Measurements from ENCODE around the gene ADAP1.
"Not testable (repeated sequence)": the region's sequence is repeated elsewhere in the genome, so short reads cannot be mapped to it uniquely, and the experiment has no call there.

Gene ADAP1

DNA sequence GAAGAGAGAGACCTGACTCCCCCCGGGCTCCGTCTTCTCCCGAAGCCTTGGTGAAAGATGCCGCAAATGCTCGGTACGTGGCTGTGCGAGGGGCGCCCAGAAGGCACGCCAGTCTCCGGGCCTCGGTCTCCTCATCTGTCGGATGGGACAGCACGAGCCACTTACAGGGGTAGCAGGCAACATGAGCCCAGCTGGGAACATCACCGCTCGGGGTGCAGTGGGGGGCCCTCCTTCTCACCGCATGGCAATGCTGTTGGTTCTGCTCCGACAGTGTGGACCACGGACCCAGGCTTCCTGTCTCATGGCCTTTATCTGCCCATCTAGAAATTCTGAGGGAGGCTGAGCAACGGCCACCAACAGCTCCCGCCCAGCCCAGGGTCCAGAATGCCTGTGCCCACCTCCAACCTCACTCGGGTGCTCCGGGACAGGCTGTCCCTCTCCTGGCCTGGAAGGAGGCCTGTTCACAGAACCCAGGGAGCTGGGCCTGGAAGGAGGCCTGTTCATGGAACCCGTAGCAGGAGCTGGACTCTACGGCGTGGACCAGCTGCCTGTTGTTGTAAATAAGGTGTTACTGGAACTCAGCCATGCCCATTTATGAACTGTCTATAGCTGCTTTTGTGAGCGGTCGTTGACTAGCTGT, 15.8 kb downstream of the ADAP1 start:
- DNase-seq (ENCODE audit: low read depth): no peak

DNA sequence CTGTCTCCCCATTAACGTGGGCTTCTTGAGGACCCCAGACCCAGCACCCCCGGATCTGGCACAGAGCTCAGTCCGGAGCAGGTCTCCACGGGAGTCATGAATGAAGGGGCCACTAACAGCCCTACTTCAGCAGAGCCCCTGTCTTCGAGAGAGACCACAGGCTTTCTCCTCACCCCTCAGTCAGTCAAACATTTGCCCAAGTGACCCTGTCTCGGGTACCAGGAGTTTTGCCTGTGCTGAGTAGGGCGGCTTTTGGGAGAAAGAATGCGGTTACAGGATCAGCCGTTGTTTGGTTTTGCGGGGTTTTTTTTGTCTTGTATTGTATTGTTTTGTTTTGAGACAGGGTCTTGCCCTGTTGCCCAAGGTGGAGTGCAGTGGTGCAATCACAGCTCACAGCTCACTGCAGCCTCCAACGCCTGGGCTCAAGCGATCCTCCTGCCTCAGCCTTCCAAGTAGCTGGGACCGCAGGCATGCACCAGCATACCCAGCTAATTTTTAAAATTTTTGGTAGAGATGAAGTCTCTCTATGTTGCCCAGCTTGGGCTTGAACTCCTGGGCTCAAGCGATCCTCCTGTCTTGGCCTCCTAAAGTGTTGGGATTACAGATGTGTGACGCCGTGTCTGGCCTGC, 16.5 kb downstream of the ADAP1 start:
- DNase-seq (ENCODE audit: low read depth): no peak

DNA sequence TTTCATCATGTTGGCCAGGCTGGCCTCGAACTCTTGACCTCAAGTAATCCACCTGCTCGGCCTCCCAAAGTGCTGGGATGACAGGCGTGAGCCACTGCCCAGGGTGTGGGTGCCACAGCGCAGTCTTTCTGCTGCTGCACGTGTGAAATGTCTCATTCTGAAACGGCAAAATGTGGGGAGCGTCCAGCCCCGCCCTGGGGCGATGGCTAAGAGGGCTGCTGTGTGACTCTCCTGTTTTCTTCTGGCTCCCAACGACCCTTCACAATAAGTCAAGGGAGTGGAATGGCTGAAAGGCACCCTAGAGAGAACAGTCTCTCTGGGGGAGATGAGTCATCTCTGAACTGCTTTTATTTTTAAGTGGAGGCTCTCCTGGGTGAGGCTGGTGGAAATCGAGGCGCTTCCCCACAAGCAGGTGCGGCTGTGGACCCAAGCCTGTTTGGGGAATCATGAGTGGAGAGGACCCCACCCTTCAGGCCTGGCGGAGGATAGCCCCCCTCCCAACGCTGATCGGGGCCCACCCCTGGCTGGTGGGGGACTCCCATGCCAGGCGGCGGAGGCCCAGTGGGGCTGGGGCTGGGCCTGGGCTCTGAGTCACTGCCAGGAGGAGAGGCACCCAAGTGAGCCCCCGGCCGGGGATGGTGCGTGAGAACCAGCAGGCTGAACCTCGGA, 18.0 kb downstream of the ADAP1 start:
- DNase-seq (ENCODE audit: low read depth): no peak

DNA sequence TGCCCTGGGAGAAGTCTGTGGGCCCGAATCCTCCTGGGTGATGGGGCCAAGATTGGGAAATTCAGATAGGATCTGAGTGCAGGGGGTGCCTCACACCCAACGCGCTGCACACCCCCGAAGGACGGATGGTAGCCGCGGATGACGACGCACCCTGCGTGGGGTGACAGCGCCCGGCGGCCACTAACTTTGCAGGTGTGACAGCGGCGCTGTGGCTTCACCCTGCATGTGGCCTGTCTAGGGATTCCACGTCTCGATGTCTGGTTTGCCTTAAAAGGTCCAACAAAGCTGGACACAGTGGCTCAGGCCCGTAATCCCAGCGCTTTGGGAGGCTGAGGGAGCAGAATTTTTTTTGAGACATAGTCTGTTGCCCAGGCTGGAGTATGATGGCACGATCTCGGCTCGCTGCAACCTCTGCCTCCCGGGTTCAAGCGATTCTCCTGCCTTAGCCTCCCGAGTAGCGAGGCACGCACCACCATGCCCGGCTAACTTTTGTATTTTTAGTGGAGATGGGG, 18.6 kb downstream of the ADAP1 start:
- DNase-seq (ENCODE audit: low read depth): no peak

DNA sequence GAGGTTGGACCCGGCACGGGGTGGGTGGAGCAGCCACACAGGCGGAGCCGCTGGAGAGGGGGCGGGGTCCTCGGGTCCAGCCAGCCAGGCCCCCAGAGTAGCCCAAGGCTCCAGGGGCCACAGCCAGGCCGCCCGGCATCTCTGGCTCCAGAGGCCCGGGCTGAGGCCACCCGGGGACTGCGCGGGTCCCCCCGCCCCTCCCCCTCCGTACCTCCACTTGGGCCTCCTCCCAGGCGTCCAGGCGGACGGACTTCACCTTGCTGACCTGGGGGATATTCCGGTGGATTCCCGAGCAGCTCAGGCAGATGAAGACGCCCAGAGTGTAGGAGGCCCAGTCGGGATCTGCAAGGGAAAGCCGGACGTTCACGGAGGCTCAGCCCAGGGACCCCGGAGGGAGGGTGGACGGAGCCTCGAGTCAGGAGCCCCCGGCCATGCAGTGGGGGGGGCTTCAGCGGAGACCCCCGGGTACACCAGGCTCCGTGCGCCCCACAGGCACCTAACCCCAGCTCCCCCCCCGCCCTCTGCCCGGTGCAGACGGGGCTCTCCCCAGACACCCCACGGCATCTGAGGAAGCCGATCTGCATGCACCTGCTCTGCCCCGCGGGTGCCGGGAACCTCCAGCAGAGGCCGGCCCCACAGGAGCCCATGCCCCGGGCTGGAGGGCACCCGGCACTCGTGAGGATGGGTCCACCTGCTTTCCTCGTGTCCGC, 19.2 kb downstream of the ADAP1 start:
- no peak for DNase-seq (ENCODE audit: low read depth)

DNA sequence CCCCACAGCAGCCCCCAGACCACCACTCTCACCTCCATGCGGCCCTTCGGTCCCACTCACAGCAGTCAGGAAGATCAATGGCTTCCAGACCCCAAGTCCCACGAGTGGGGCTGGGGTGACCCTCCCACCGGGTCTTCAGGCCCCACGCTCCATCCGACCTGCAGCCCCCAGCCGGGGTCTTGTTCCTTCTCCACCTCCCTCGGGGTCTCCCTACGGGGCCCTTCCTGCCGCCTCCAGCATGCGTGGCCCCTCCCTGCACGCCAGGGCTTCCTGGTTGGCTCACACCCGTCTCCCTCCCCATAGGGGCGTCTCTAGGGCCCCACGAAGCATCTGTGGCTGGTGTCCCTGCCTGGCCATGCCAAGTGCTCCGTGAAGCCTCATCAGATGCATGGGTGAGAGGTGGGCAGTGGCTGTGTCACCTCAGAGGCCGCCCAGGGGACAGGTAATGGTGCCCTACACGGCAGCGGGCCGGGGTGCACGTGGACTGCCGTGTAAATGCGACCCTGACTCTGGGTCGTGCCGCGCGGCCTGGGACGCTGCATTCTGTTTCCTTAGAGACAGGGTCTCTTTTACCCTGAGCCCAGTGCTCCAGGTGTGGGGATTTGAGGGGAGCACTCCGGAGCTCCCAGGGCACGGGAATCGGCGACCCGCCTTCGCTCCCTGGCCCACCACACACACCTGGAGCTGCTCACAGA, 19.9 kb downstream of the ADAP1 start:
- DNase-seq (ENCODE audit: low read depth): no peak

DNA sequence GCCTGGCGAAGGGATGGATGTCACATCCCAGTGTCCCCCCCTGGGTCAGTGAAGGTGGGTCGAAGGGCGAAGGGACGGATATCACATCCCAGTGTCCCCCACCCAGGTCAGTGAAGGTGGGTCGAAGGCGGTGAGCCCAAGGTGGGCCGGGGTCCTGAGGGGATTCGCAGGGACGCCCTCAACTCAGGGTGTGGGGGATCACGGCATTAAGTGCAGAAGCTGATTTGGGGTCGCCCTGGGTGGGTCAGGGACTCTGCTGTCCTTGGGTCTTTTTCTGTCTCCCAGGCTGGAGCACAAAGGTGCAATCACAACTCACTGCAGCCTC, 21.9 kb downstream of the ADAP1 start:
- no peak for DNase-seq (ENCODE audit: low read depth)

DNA sequence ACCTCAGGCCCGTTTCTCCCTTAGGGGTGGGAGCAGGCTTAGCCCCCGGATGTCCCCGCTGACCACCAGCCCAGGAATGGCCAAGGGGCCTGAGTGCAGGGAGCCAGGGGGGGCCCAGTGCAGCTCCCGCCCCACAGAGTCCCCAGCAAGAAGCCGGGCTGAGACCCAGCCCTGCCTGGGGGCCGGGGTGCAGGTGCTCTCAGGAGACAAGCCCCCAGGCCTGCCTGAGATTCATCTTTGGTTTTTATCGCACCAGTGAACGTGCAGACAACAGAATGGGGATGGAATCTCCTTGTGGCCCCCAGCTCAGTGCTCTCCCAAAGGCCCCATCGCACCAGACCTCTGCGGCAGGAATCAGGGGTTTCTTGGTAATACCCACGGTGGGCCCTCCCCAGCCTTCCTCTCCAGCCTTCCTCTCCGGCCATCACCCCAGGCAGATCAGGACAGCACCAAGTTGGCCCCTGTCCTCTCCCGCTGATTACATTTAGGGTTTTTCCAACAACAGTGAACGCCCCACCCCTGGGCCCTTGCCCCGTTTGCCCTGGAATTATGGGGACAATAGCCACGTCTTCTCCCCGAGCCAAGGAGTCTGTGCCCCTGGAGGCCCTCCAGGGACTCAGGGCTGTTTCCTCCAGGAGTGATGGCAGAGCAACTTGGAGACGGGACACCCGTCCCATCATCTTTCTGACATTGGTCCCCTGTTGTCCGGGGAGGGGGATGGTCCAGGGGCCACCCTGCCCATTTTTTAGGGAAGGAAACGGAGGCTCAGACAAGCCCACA, 22.4 kb downstream of the ADAP1 start:
- no peak for DNase-seq (ENCODE audit: low read depth)

DNA sequence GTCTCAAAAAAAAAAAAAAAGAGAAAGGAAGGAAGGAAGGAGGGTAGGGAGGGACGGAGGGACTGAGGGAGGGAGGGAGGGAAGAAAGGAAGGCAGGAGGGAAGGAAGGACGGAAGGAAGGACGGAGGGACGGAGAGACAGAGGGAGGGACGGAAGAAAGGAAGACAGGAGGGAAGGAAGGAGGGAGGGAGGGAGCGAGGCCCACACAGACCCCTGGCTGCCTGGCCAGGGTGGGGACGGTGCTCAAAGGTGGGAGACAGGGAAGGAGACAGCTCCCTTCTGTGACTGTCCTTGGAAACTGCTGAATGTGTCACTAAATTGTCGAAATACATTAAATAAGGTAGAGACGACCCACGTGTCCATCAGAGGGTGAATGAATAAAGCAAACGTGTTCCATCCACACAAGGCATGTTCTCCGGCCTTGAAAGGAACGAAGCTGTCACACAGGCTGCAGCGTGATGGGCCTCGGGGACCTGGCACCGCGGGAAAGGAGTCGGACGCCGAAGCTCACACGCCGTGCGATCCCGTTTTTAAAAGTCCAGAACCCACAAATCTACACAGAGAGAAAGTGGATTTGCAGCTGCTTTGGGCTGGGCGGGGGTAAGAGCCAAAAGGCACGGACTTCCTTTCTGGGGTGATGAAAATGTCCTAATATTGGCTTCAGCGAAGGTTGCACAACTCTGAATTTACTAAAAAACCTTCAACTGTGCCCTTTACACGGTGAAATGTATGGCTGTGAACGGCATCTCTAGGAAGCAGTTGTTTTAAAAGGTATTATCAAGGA, 23.3 kb downstream of the ADAP1 start:
- no peak for DNase-seq (ENCODE audit: low read depth)

DNA sequence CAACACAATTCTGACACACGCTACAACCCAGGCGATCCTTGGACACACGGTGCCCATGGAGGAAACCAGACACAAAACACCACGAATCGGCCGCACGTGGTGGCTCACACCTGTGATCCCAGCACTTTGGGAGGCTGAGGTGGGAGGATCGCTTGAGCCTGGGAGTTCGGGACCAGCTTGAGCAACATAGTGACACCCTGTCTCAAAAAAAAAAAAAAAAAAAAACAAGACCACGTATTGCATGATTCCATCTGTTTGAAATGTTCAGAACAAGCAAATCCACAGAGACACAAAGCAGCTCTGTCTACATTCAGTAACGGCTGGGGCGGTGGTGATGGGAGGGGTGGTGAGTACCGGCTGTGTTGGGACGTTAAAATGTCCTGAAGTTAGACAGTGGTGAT, 25.2 kb downstream of the ADAP1 start:
- no peak for DNase-seq (ENCODE audit: low read depth)

DNA sequence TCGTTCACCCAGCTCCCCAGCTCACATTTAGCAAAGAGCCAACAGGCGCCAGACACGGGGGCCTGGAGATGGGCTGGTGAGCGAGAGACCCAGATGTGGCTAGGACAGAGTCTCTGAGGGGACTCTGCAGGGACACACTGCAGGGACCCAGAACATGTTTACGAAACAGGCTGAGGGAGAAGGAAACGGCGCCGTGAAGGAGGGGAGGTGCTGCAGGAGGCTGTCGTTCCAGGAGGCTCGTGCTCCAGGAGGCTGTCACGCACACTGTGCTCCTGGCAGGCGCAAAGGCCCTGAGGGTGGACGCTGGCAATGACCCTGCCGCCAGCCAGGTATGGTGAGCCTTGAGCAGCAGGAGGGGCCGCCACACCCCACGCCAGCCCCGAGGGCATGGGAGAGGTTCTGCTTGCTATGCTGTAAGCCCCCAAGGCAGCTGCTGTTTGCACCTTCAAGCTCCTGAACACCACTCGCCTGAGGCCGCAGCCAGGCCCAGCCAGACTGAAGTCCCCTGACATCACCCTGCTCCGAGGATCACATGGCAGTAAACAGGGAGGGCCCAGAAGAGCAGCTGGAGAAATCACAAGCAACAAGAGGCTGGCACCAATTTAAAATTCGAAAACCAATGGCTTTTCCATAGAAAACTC, 27.3 kb downstream of the ADAP1 start:
- no peak for DNase-seq (ENCODE audit: low read depth)

DNA sequence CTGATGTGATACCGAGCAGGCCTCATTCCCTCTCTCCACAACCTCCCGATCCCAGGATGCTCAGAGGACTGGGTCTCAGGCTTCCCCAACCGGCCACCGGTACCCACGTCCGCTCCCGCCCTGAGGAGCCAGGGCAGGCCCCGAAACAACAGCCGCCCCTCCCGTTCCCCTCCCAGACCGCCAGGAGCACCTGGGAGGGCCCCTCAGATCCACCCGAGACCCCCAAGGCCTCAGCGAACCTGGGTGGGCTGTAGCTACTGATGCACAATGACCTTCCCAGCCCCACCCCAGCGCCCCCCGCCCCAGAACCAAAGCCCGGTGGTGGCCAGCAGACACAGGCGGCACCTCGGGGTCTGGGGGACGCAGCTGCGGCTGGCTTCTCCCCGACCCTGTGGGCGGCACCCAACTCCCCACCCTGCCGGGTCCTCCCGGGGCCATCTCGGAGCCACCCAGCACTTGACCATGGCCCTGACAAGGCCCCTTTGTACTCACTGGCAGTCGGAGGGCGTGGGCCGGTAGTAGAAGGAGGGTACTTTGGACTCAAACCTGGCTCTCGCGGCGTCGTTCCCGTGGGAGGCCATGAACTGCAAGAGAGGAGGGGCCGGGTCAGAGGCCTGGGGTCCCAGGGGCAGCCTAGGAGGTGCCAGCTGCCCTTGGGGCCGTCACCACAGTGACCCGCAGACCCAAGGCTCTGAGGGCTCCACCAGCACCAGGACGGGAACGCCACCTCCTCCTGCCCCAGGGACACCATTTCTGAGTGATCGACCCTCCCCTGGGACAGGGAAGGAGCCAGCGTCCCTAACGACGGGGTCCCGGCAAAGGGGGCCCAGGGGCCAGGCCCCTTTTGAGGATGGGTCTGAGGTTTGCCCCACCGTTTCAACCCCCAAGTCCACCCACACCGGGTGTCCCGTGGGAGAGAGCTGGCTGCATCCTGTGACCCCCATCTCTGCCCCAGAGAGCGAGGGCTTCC, 28.1 kb downstream of the ADAP1 start:
- no peak for DNase-seq (ENCODE audit: low read depth)

DNA sequence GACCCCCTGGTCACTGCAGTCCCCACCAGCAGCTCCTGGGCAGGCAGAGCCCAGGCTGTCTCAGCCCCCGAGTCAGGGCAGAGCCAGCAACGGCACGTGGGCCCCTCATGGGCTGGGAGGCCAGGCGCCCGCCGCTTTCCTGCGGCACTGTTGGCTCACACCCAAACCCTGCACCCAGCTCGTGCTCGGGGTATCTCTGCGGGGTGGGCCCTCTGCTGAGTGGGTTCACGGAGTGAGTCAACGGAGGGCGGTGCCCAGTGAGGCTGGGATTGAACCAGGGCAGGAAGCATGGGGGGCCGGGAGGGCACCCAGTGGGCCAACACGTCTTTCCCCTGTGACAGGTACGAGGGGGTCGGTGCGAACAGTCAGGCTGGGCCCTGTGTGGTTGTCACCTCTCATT, 28.9 kb downstream of the ADAP1 start:
- DNase-seq (ENCODE audit: low read depth): peak; percentile 75

DNA sequence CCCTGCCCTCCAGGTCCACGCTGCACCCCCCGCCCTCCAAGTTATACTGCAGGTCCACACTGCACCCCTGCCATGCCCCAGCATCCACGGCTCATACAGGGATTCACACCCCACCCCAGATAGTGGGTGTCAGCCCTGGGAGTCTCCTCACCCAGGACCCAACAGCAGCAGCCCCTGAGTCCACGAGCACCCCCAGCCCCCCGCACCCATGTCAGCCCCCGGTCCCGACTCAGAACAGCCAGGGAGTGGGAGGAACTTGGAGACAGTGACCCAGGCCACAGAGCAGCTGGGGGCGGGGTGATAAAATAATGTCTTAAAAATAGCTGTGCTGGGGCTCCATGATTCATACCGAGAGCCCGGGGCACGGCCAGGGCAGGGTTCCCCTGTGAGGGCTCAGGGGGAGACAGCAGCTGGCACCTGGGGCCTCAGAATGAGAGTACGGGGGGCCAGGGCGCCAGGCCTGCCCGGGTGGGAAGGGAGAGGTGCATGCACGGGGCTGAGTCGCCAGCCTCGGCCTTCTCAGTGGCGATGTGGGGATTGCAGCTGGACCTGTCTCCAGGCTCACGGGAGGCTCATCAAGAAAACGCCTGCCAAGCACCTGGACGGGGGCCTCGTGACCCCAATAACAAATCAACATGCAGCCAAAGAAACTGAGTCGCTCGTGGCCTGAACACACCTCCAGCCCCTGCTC, 29.8 kb downstream of the ADAP1 start:
- no peak for DNase-seq (ENCODE audit: low read depth)

DNA sequence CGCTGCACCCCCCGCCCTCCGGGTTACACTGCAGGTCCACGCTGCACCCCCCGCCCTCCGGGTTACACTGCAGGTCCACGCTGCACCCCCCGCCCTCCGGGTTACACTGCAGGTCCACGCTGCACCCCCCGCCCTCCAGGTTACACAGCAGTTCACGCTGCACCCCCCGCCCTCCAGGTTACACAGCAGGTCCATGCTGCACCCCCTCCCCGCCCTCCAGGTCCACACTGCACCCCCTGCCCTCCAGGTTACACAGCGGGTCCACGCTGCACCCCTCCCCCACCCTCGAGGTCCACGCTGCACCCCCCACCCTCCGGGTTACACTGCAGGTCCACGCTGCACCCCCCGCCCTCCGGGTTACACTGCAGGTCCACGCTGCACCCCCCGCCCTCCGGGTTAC, 30.4 kb downstream of the ADAP1 start:
- DNase-seq (ENCODE audit: low read depth): not testable (repeated sequence)

DNA sequence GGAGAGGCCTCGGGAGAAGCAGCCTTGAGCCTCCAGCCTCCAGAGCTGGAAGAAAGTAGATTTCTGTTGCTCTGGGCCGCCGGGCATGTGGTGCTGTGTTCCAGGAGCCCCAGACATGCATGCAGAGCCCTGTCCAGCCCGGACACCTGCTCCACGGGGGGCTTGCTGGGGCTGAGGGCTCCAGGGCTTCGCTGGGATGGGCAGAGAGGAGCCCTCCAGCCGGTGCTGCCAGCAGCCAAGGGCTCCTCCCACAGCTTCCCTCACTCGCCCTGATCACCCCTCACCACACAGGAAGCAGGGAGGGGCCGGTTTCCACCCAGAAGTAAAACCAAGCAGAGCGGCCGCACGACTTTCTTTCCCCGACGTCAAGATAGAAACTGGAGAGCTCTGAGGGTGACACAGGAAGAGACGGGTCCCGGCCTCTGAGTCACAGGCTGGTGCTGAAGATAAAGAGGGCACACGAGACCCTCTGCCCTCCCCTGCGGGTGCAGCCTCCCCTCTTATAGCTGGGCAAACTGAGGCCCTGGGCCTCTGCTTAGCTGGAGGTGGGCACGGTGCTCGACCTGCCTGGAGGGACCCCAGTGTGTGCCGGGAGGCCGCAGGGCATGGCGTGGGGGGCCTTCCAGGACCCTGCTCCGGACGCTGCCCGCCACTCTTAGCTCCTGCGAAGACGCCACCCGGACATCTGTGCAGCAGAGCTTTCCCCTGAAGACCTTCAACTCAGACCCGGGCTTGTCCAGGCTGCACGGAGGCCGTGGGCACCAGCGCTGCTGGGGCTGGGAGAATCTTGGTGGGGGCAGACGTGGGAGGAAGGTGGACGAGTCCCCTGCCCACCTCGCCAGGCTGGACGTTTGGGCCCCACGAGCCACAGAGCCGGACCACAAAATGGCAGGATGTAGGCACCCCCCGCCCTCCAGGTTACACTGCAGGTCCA, 31.1 kb downstream of the ADAP1 start:
- peak; percentile 88 for DNase-seq (ENCODE audit: low read depth)
